ENCODE data around the gene CDC42SE1.

DNA sequence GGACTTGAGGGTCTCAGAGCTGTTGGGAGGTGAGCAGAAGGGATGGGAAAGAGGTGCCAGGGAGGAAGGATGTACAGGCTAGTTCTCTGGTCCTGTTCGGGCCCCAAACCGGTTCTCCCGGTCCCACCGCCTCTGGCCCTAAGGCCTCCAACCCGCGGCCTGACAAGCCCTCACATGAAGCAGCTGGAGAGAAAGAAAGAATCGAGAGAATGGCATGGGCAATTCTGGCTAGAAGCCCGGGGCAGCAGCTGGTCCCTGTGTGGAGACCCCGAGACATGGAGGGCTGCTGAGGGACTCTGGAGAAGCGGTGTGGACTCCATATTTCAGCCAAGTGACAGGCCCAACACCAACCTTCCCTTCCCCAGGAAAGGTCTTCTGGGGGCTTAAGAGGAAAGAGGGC, 730 bp downstream of the CDC42SE1 start:
- TF ChIP-seq CTCF (IDR thresholded peaks at IDR 0.05 in 4 of 5, conservative IDR thresholded peaks at IDR 0.05 in 1 of 5) (no peak), POLR2A (IDR thresholded peaks at IDR 0.05) (no peak)
